HepG2 (cell line): Measurements from ENCODE around the gene PCSK5. TPM values are rescaled to one million over a fixed set of nuclear protein-coding genes. Genes with fewer than 3 reads are reported as not detected.
A peak's percentile ranks its signal among the peaks of the same experiment; 100 is the strongest.

ENCODE experiments used
- BRCA1 ChIP-seq: sonication (generic); formaldehyde crosslinking; IDR thresholded peaks from 2 replicates; pipeline ENCODE4 v1.4.0; 2020; ENCODE audit warnings: missing genetic modification reagents
- DRAP1 ChIP-seq: IDR thresholded peaks from 2 replicates; pipeline ENCODE4 v1.6.1; 2016; ENCODE audit warnings: missing genetic modification reagents, missing compliant biosample characterization
- ETS1 ChIP-seq: sonication (generic); formaldehyde crosslinking; IDR thresholded peaks from 2 replicates; pipeline ENCODE4 v1.4.0; 2020; ENCODE audit warnings: missing genetic modification reagents
- HNF4A ChIP-seq: sonication (generic); formaldehyde crosslinking; IDR thresholded peaks from 2 replicates; pipeline ENCODE4 v1.4.0; 2020; ENCODE audit warnings: missing genetic modification reagents
- HOMEZ ChIP-seq: IDR thresholded peaks from 2 replicates; pipeline ENCODE4 v1.6.1; 2016; ENCODE audit warnings: low read depth
- KAT7 ChIP-seq: IDR thresholded peaks from 2 replicates; pipeline ENCODE4 v1.6.1; 2018; ENCODE audit warnings: borderline replicate concordance, missing compliant biosample characterization
- NR2F1 ChIP-seq, 2 experiments: fragments of 450-650 bp in 1 of 2; formaldehyde crosslinking in 1 of 2; IDR thresholded peaks; 2 replicates each; pipeline versions ENCODE4 v1.5.0 to v1.6.1; 2016 to 2020; ENCODE audit warnings: mild to moderate bottlenecking in 1 of 2, missing compliant biosample characterization in 1 of 2, missing genetic modification reagents in 1 of 2, moderate library complexity in 1 of 2
- PATZ1 ChIP-seq: sonication (generic); formaldehyde crosslinking; IDR thresholded peaks from 2 replicates; pipeline ENCODE4 v1.4.0; 2020; ENCODE audit warnings: missing genetic modification reagents
- PHF21A ChIP-seq: sonication (generic); formaldehyde crosslinking; IDR thresholded peaks from 2 replicates; pipeline ENCODE4 v1.5.0; 2020; ENCODE audit warnings: mild to moderate bottlenecking, missing genetic modification reagents
- PPARG ChIP-seq: conservative IDR thresholded peaks from 2 replicates; pipeline ENCODE4 v1.6.1; 2016; ENCODE audit warnings: missing biosample characterization, missing genetic modification reagents
- RXRB ChIP-seq: IDR thresholded peaks from 2 replicates; pipeline ENCODE4 v1.6.1; 2016; ENCODE audit warnings: borderline replicate concordance, missing genetic modification reagents, missing compliant biosample characterization
- TEAD3 ChIP-seq: optimal IDR thresholded peaks from 2 replicates; pipeline ENCODE3; 2016; ENCODE audit warnings: borderline replicate concordance
- ZBTB8A ChIP-seq: sonication (generic); formaldehyde crosslinking; IDR thresholded peaks from 2 replicates; pipeline ENCODE4 v1.4.0; 2020; ENCODE audit warnings: mild to moderate bottlenecking, low read depth, missing genetic modification reagents, borderline replicate concordance
- ZFAT ChIP-seq: sonication (generic); formaldehyde crosslinking; conservative IDR thresholded peaks from 2 replicates; pipeline ENCODE4 v1.8.1; 2023; ENCODE audit warnings: missing genetic modification reagents, inconsistent platforms
- ZNF207 ChIP-seq: fragments of 450-650 bp; IDR thresholded peaks from 2 replicates; pipeline ENCODE4 v1.6.1; 2016; ENCODE audit warnings: antibody characterized with exemption, borderline replicate concordance
- ZNF280D ChIP-seq: sonication (generic); formaldehyde crosslinking; IDR thresholded peaks from 2 replicates; pipeline ENCODE4 v1.5.1; 2020; ENCODE audit warnings: mild to moderate bottlenecking, missing genetic modification reagents
- ZNF362 ChIP-seq: sonication (generic); formaldehyde crosslinking; IDR thresholded peaks from 2 replicates; pipeline ENCODE4 v1.4.0; 2020; ENCODE audit warnings: missing genetic modification reagents, mild to moderate bottlenecking, borderline replicate concordance
- ZNF691 ChIP-seq: sonication (generic); formaldehyde crosslinking; IDR thresholded peaks from 2 replicates; pipeline ENCODE4 v1.4.0; 2020; ENCODE audit warnings: missing genetic modification reagents, low read depth, mild to moderate bottlenecking, borderline replicate concordance
- polyA plus RNA-seq, 8 experiments: library from polyadenylated mRNA; depleted of rRNA in 3 of 8; stranded (reverse) in 7 of 8; unstranded in 1 of 8; fragments of >200 nt; fragmentation: Illumina TruSeq in 4 of 8; extraction: Trizol in 4 of 8; gene quantifications; 2 replicates each; pipeline versions ENCODE4 v1.2.1 to v1.2.3, GENCODE V29; 2011 to 2016; ENCODE audit warnings: low read depth in 4 of 8, missing spikeins in 1 of 8, mixed read lengths in 1 of 8; ENCODE audit not compliant: insufficient read depth in 1 of 8
- total RNA-seq, 5 experiments: library from RNA; depleted of rRNA; stranded (reverse); fragments of >200 nt; fragmentation: Illumina TruSeq; extraction: Trizol; gene quantifications; 2 replicates each; pipeline ENCODE4 v1.2.3, GENCODE V29; 2016; ENCODE audit warnings: low read depth in 1 of 5

Gene PCSK5
- total and polyA plus RNA-seq, 2 of the 13 experiments (the other 11 are each of a cell fraction or from before 2014, with no cell fraction given): 0.55 to 0.66 TPM

- TF ChIP-seq PATZ1 (CRISPR knock-in tag): peak; percentile 41; the same call in 1 of the 2 replicates
- TF ChIP-seq PHF21A (CRISPR knock-in tag): peak; percentile 78
- no peak for TF ChIP-seq ZNF362 (CRISPR knock-in tag)
- no peak for TF ChIP-seq ZBTB8A (CRISPR knock-in tag)
- no peak for TF ChIP-seq NR2F1 (CRISPR knock-in tag; IDR thresholded peaks at IDR 0.05)
- no peak for TF ChIP-seq ZFAT (CRISPR knock-in tag)
- no peak for TF ChIP-seq ZNF691
- peak; percentile 69; the same call in 1 of the 2 replicates for TF ChIP-seq ZNF280D (CRISPR knock-in tag)
- TF ChIP-seq DRAP1 (CRISPR knock-in tag): 0 out of 2 replicates have a peak, but pooled peaks have one; percentile 41
- no peak for TF ChIP-seq KAT7 (CRISPR knock-in tag)
- TF ChIP-seq ETS1 (CRISPR knock-in tag): no peak
- TF ChIP-seq ZNF207: no peak
- TF ChIP-seq HNF4A: peak; percentile 60
- peak; percentile 65; the same call in 1 of the 2 replicates for TF ChIP-seq HOMEZ (CRISPR knock-in tag)
- peak; percentile 41; the same call in 1 of the 2 replicates for TF ChIP-seq RXRB (CRISPR knock-in tag)
- no peak for TF ChIP-seq BRCA1 (CRISPR knock-in tag)
- peak; percentile 31; the same call in 1 of the 2 replicates for TF ChIP-seq PPARG (CRISPR knock-in tag)
- peak; percentile 21 for TF ChIP-seq TEAD3
Observed at GRCh38 chr9:76401580-76402354, 511.3 kb downstream of the PCSK5 start (continued).
